Measurements from ENCODE around the gene PSMG1. TPM values are rescaled to one million over a fixed set of nuclear protein-coding genes. Genes with fewer than 3 reads are reported as not detected.

Gene PSMG1
- total RNA-seq, 4 donors from 2014 or later, result 17.5 to 42.0 (median 26.4) TPM

DNA sequence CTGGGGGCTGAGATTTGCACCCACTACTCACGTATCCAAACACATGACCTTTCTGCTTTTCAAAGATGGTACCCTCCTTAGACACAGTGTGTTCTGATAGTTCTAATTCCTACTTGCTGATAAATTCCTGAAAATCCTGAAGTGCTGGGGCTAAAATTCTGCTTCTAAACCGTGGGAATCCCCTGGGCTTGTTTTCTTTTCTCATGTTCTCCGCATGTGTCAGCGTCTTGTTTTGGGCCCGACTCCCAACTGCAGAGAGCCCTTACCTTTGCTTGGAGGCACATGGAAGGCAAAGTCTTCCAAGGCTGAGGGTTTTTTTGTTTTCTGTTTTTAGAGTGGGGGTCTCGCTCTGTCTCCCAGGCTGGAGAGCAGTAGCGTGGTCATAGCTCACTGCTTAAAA is 27.2 kb downstream of the PSMG1 start:
- TF ChIP-seq, protein P1, sequence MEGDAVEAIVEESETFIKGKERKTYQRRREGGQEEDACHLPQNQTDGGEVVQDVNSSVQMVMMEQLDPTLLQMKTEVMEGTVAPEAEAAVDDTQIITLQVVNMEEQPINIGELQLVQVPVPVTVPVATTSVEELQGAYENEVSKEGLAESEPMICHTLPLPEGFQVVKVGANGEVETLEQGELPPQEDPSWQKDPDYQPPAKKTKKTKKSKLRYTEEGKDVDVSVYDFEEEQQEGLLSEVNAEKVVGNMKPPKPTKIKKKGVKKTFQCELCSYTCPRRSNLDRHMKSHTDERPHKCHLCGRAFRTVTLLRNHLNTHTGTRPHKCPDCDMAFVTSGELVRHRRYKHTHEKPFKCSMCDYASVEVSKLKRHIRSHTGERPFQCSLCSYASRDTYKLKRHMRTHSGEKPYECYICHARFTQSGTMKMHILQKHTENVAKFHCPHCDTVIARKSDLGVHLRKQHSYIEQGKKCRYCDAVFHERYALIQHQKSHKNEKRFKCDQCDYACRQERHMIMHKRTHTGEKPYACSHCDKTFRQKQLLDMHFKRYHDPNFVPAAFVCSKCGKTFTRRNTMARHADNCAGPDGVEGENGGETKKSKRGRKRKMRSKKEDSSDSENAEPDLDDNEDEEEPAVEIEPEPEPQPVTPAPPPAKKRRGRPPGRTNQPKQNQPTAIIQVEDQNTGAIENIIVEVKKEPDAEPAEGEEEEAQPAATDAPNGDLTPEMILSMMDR (IDR thresholded peaks at IDR 0.05), result no peak
- ATAC-seq (ENCODE audit: low FRiP score) (no peak), DNase-seq (ENCODE audit: low spot score) (no peak)

DNA sequence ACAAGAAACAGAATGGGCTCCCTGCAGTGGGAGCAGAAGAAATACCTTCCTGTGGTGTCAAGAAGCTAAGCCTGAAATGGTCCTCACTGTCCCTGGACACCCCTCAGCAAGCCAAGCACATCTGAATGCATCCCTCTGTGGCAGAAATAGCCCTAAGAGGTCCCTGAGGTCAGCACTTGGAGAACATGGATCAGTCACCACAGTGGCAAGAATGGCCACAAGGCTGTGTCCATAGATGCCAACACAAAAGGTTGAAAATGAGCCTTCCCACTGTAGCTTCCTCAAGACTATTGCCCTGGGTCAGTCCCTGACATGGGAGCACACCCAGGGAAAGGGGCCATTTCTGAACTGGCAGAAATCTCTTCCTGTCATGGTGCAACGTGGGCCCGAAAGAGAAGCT is 27.7 kb downstream of the PSMG1 start:
- TF ChIP-seq, protein P1 (IDR thresholded peaks at IDR 0.05), result no peak
- DNase-seq (ENCODE audit: low spot score), result no peak
- no peak for ATAC-seq (ENCODE audit: low FRiP score)

DNA sequence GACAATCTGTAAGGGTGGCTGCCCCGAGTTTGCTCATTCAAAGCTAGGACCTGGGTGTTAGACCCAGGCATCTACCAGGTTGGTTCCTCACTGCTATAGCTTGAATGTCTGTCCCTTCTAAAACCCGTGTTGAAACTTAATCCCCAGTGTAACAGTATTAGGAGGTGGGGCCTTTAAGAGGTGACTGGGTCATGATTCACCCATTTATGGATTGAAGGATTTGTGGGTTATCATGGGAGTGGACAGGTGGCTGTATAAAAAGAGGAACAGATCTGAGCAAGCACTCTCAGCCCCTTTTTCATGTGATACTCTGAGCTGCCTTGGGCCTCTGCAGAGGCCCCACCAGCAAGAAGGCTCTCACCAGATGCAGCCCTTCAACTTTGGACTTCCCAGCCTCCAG is 29.4 kb downstream of the PSMG1 start:
- ATAC-seq (ENCODE audit: low FRiP score) (no peak), DNase-seq (ENCODE audit: low spot score) (no peak)
- TF ChIP-seq, protein P1 (IDR thresholded peaks at IDR 0.05), result no peak

DNA sequence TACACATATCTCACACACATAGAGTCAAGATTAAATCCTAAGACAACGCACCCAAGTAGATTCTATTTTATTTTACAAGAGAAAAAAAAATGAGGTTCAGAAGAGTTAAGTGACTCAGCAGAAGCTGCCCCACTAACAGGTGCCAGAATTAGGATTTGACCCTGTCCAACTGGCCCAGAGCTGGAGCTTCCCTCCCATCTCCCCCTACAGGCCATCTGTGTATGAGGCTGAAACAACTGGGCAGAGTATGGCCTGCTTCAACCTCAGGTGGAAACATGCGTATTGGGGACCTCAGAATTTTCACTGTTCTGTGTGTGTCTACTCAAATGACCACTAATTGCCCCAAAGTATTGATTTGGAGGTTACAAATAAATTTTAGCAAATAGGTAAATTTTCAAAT is 29.9 kb downstream of the PSMG1 start:
- ATAC-seq (ENCODE audit: low FRiP score), result no peak
- TF ChIP-seq, protein P1 (IDR thresholded peaks at IDR 0.05), result no peak
- DNase-seq (ENCODE audit: low spot score), result no peak

DNA sequence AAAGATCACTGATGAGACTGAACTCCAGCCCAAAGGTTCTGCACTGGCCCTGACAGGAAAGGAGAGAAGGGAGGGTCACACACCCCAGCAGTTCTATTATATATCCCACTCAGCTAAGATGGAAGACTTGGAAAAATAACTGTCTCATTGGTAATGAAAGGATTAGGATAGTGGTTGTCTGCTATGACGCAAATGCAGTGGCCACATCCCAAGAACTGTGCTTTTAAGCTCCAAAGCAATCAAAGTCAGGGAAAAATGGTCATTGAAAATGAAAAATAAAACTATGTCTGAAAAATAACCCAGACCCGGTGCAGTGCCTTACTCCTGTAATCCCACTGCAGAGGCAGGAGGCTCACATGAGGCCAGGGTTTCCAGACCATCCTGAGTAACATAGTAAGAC is 31.0 kb downstream of the PSMG1 start:
- no peak for ATAC-seq (ENCODE audit: low FRiP score)
- DNase-seq (ENCODE audit: low spot score), result no peak
- TF ChIP-seq, protein P1 (IDR thresholded peaks at IDR 0.05), result no peak

DNA sequence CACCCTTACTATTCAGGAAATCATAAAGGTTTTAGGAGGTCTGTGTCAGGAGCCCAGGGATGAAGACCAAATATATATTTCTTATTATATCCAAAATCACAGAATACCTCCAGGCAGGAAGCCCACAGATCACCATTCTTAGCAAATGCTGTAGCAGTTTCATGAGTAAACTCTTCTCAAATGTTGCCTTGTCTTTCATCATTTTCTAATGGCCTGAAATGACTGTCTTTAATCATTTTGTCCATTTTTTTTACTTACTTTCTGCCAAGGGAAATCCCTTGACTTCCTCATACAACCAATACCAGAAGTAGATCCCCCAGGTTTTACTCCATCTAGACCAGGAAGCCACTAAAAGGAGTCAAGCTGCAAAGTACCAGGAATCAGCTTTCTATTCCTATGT is 32.4 kb downstream of the PSMG1 start:
- TF ChIP-seq, protein P1 (IDR thresholded peaks at IDR 0.05), result no peak
- ATAC-seq (ENCODE audit: low FRiP score), result no peak
- DNase-seq (ENCODE audit: low spot score), result no peak

DNA sequence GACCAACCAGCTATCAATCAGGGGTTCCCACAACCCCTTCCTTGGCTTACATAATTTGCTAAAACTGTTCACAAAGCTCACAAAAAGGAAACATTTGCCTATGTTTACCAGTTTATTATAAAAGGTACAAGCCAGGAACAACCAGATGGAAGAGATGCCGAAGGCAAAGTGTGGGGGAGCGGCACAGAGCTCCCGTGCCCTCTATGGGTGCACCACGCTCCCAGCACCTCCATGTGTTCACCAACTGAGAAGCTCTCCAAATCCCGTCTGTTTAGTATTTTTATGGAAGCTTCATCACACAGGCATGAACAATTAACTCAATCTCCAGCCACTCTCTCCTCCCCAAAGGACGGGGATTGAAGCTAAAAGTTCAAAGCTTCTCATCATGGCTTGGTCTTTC is 32.9 kb downstream of the PSMG1 start:
- ATAC-seq (ENCODE audit: low FRiP score) (no peak), DNase-seq (ENCODE audit: low spot score) (no peak)
- TF ChIP-seq, protein P1 (IDR thresholded peaks at IDR 0.05), result no peak

Data from omental fat pad (tissue), 4 donors.